K562 (cell line): ENCODE data around the gene MYO10.

Experiments used
- CEBPG ChIP-seq, 3 experiments: fragments of 200-800 bp in 1 of 3; sonication (Bioruptor generic) in 1 of 3; sonication (generic) in 1 of 3; formaldehyde crosslinking in 1 of 3; IDR thresholded peaks in 2 of 3; conservative IDR thresholded peaks in 1 of 3; 2 replicates each; pipeline versions ENCODE4 v1.6.1 to v1.8.0; 2016 to 2022; ENCODE audit warnings: missing compliant biosample characterization in 2 of 3, missing genetic modification characterization in 2 of 3, mild to moderate bottlenecking in 1 of 3, missing genetic modification reagents in 1 of 3
- JUNB ChIP-seq: fragments of 450-650 bp; formaldehyde crosslinking; conservative IDR thresholded peaks from 2 replicates; pipeline ENCODE4 v1.4.0; 2020; ENCODE audit warnings: mild to moderate bottlenecking
- MED1 ChIP-seq: sonication (generic); formaldehyde crosslinking; IDR thresholded peaks from 2 replicates; pipeline ENCODE4 v1.8.1; 2023; ENCODE audit warnings: missing genetic modification reagents, borderline replicate concordance
- NCOA1 ChIP-seq: fragments of 450-650 bp; IDR thresholded peaks from 2 replicates; pipeline ENCODE4 v1.6.1; 2016; ENCODE audit warnings: low read depth
- POLR2A ChIP-seq: fragments of 450-650 bp; conservative IDR thresholded peaks from 2 replicates; pipeline ENCODE4 v1.6.1; 2016
- RBM17 ChIP-seq: fragments of 200-400 bp; formaldehyde crosslinking; IDR thresholded peaks from 2 replicates; pipeline ENCODE4 v1.6.1; 2017; ENCODE audit warnings: low read depth, mild to moderate bottlenecking, low read length, borderline replicate concordance
- ZNF830 ChIP-seq: fragments of 250-450 bp; sonication (Bioruptor Pico); IDR thresholded peaks from 2 replicates; pipeline ENCODE4 v1.5.0; 2021; ENCODE audit warnings: mild to moderate bottlenecking
- TF ChIP-seq, protein P1 (sequence below): sonication (generic); formaldehyde crosslinking; IDR thresholded peaks from 2 replicates; pipeline ENCODE4 v1.8.1; 2023; ENCODE audit warnings: mild to moderate bottlenecking, missing genetic modification reagents

DNA sequence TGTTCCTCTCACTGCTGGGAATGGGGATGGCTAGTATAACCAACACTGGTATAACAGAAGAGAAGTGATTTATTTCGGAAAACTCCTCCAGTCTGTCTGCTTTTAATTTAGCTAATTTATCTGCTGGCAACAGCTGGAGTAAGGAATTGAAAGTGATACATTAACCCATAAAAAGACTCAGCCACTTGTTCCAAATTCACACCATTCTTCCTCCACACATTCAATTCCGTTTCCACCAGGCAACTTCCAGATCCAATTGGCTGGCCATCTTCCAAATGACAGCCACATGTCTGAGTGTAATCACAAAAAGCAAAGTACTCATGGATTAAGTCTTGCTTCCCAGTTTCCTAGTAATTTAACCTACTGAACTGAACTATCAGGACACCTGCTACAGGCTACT lies 242.2 kb downstream of the MYO10 start:
- TF ChIP-seq CEBPG (CRISPR knock-in tag; IDR thresholded peaks at IDR 0.05) (no peak), CEBPG (tag; conservative IDR thresholded peaks at IDR 0.05 in 1 of 2, IDR thresholded peaks at IDR 0.05 in 1 of 2) (no peak), MED1 (CRISPR knock-in tag) (no peak), RBM17 (no peak), ZNF830 (CRISPR knock-in tag) (no peak), NCOA1 (no peak), JUNB (no peak), POLR2A (no peak)
- TF ChIP-seq, protein P1, sequence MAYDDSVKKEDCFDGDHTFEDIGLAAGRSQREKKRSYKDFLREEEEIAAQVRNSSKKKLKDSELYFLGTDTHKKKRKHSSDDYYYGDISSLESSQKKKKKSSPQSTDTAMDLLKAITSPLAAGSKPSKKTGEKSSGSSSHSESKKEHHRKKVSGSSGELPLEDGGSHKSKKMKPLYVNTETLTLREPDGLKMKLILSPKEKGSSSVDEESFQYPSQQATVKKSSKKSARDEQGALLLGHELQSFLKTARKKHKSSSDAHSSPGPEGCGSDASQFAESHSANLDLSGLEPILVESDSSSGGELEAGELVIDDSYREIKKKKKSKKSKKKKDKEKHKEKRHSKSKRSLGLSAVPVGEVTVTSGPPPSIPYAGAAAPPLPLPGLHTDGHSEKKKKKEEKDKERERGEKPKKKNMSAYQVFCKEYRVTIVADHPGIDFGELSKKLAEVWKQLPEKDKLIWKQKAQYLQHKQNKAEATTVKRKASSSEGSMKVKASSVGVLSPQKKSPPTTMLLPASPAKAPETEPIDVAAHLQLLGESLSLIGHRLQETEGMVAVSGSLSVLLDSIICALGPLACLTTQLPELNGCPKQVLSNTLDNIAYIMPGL (CRISPR knock-in tag) = no peak
